Astrocyte of the cerebellum (primary cell): ENCODE data around the gene ZBTB8B.
"Not testable (repeated sequence)": the region's sequence is repeated elsewhere in the genome, so short reads cannot be mapped to it uniquely, and the experiment has no call there.

Experiments
- DNase-seq: peaks from one replicate; pipeline ENCODE4 v3.0.0-alpha.2; 2011; ENCODE audit warnings: low read depth
- H3K4me3 ChIP-seq: 2 replicates; pipeline ENCODE4 v1.5.1; 2011; ENCODE audit warnings: mild to moderate bottlenecking, low read depth, low read length, moderate library complexity
- CTCF ChIP-seq: IDR thresholded peaks from 2 replicates; pipeline ENCODE4 v1.5.1; 2012; ENCODE audit warnings: low read length, low read depth, moderate library complexity, mild to moderate bottlenecking; ENCODE audit errors: missing control alignments
- in situ Hi-C: cut with HindIII; loops from 2 replicates; pipeline ENCODE4 v1.10.0; 2017; ENCODE audit warnings: low sequenced_read_pairs

The ZBTB8B gene

GRCh38 chr1:32471695-32472362 is 7.0 kb downstream of the ZBTB8B start:
- no peak for DNase-seq
- in situ Hi-C loops: no loop called here
- TF ChIP-seq CTCF: no peak

GRCh38 chr1:32472966-32473365 is 8.1 kb downstream of the ZBTB8B start:
- in situ Hi-C loops, H3K4me3 ChIP-seq: not testable (repeated sequence)

More at GRCh38 chr1:32471695-32472362, 7.0 kb downstream of the ZBTB8B start:
- no peak overlapping the region for H3K4me3 ChIP-seq

DNA sequence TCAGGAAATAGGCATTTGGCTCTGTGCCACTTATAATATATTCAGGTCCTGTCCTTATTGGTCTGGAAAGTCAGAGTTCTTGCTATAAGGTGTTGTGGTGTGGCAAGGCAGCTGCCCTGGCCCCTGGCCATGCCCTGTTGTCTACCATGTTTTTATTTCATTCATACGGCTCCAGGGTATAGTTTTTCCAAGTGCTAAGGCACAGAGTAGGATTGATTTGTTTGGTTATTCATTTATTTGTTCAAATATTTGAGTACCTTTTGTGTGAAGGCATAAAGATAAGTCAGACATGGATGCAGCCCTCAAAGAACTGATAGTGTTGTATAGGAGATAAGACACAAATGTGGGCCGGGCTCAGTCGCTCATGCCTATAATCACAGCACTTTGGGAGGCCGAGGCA is 10.1 kb downstream of the ZBTB8B start:
- no peak for DNase-seq
- no peak overlapping the region for H3K4me3 ChIP-seq
- in situ Hi-C loops: no loop called here
- TF ChIP-seq CTCF: no peak

More at GRCh38 chr1:32472966-32473365, 8.1 kb downstream of the ZBTB8B start:
- DNase-seq: not testable (repeated sequence)

DNA sequence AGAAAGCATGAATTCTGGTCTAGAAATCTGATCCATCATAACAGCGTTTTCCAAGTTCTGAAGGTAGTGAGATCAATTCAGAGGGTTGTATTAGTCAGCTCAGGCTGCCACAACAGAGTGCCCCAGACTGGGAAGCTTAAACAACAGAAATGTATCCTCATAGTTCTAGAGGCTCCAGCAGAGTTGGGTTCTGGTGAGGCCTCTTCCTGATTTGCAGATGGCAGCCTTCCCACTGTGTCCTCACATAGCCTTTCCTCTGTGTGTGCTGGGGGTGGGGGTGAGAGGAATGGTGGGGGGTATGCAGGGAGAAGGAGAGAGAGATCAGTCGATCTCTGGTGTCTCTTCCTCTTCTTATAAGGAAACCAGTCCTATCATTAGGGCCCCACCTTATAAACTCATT is 15.1 kb downstream of the ZBTB8B start:
- in situ Hi-C loops: no loop called here
- no peak for DNase-seq
- no peak overlapping the region for H3K4me3 ChIP-seq
- TF ChIP-seq CTCF: no peak

GRCh38 chr1:32480761-32481160 is 15.9 kb downstream of the ZBTB8B start:
- DNase-seq: no peak
- no peak for TF ChIP-seq CTCF

GRCh38 chr1:32481788-32482187 is 16.9 kb downstream of the ZBTB8B start:
- H3K4me3 ChIP-seq, in situ Hi-C loops, DNase-seq: not testable (repeated sequence)

More at GRCh38 chr1:32480761-32481160, 15.9 kb downstream of the ZBTB8B start:
- H3K4me3 ChIP-seq: no peak overlapping the region
- in situ Hi-C loops: no loop called here

DNA sequence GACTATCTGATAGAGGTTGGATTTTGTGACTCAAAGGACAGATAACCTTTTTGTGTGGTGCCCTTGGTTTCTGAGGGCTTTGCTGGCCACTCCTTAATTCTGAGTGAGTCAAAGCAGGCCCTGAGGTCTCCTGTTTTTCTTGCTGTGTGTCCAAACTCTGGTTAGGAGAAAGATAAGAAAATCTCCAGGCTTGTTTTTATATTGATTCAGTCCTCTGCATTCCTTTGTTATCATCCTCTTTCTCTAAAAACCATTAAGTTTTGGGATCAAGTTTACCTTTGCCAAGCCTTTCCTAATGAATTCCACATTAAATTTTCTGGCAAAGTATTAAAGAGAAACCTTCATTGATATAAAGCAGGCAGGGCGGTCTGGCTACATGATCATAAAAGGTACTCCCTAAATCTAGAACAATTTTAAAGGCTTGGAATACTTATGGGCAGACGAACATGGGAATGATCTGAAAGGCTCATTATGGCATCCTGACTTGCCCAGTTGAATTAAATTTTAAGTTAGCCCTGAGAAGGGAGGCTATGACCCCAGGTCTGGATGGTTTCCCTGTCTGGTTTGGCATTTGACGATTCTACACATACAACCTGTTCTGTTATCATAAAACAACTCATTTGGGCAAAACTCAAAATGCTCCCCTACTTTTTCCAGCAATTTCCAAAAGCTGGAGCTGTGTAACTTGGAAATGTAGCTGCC is 20.8 kb downstream of the ZBTB8B start:
- no peak overlapping the region for H3K4me3 ChIP-seq
- in situ Hi-C loops: no loop called here
- TF ChIP-seq CTCF: no peak
- DNase-seq: no peak
